HepG2 (cell line): ENCODE results near the gene MYCBPAP. TPM values are rescaled to one million over a fixed set of nuclear protein-coding genes. Genes with fewer than 3 reads are reported as not detected.

Source experiments
- ATAC-seq: fragments of 200-7000 bp; cut with Tn5 transposase; 3 replicates; pipeline ENCODE4 v1.9.1; 2020; ENCODE audit warnings: mild to moderate bottlenecking, moderate library complexity
- BruUV-seq: library from RNA; stranded (reverse); fragments of 400-500 nt; replicated peaks from 2 replicates; lab custom pipeline; 2021; lab: Mats Ljungman, UMichigan
- CTCF ChIA-PET: fragments of 300-600 bp; formaldehyde crosslinking; extraction: SDS; loops from one replicate; lab custom pipeline; 2021; ENCODE audit warnings: low total read pairs, inconsistent platforms, low intra/inter-chr PET ratio; lab: Yijun Ruan, JAX
- POLR2A ChIA-PET: fragments of 350-600 bp; sonication (Branson Sonifier 250); formaldehyde crosslinking; loops from one replicate; lab custom pipeline; 2020; ENCODE audit warnings: antibody characterized with exemption, inconsistent platforms; lab: Yijun Ruan, JAX
- DNase-seq: peaks from one replicate; pipeline ENCODE4 v3.0.0-alpha.2; 2015; ENCODE audit warnings: low spot score
- FAIRE-seq: peaks from 3 replicates; lab custom pipeline; 2011; peaks lifted over from hg19 to GRCh38; lab: Jason Lieb, UNC
- H2AFZ ChIP-seq: one replicate; pipeline ENCODE4 v1.6.1; 2011; ENCODE audit warnings: low read length, inconsistent platforms
- H3K27ac ChIP-seq: fragments of 300-600 bp; 3 replicates; pipeline ENCODE4 v1.8.0; 2011; ENCODE audit warnings: mixed run types, mild to moderate bottlenecking, mixed read lengths, low read length, inconsistent platforms; ENCODE audit not compliant: insufficient read depth; ENCODE audit errors: extremely low read length
- H3K27me3 ChIP-seq, 2 experiments: fragments of 200-600 bp in 1 of 2; 2 replicates in 1 of 2; 3 replicates in 1 of 2; pipeline versions ENCODE4 v1.6.0 to v1.8.0; 2011; ENCODE audit warnings: low read length in 2 of 2, mild to moderate bottlenecking in 2 of 2, moderate library complexity in 2 of 2, inconsistent platforms in 1 of 2; ENCODE audit not compliant: insufficient read depth in 2 of 2, control insufficient read depth in 1 of 2
- H3K36me3 ChIP-seq, 2 experiments: fragments of 200-600 bp in 1 of 2; replicated peaks in 1 of 2; 2 replicates in 1 of 2; 3 replicates in 1 of 2; pipeline versions ENCODE4 v1.5.1 to v1.8.0; 2011; ENCODE audit warnings: low read length in 2 of 2, inconsistent platforms in 1 of 2; ENCODE audit not compliant: insufficient read depth in 2 of 2, control insufficient read depth in 1 of 2
- H3K4me1 ChIP-seq: 2 replicates; pipeline ENCODE4 v1.5.1; 2012; ENCODE audit warnings: low read length, inconsistent platforms; ENCODE audit not compliant: insufficient read depth
- H3K4me2 ChIP-seq: 2 replicates; pipeline ENCODE4 v1.6.0; 2011; ENCODE audit warnings: low read depth, low read length, inconsistent platforms
- H3K4me3 ChIP-seq, 3 experiments: fragments of 200-600 bp in 1 of 3; sonication (generic), shearing (Covaris generic) in 1 of 3; replicated peaks in 1 of 3; 2 replicates each; pipeline ENCODE4 v1.5.1; 2011 to 2016; ENCODE audit warnings: low read length in 3 of 3, inconsistent platforms in 2 of 3, low read depth in 2 of 3, mild to moderate bottlenecking in 2 of 3, control low read depth in 1 of 3, mixed read lengths in 1 of 3; ENCODE audit not compliant: insufficient read depth in 1 of 3
- H3K79me2 ChIP-seq: one replicate; pipeline ENCODE4 v1.6.1; 2011; ENCODE audit warnings: low read length, inconsistent platforms; ENCODE audit not compliant: insufficient read depth
- H3K9ac ChIP-seq: 2 replicates; pipeline ENCODE4 v1.6.0; 2011; ENCODE audit warnings: mild to moderate bottlenecking, low read depth, low read length, inconsistent platforms; ENCODE audit not compliant: insufficient read depth
- H3K9me3 ChIP-seq: 2 replicates; pipeline ENCODE4 v1.5.1; 2012; ENCODE audit warnings: mild to moderate bottlenecking, low read length
- H4K20me1 ChIP-seq: 2 replicates; pipeline ENCODE4 v1.6.0; 2011; ENCODE audit warnings: inconsistent platforms, mild to moderate bottlenecking, low read length, moderate library complexity; ENCODE audit not compliant: insufficient read depth
- DMAP1 ChIP-seq: IDR thresholded peaks from 2 replicates; pipeline ENCODE4 v1.6.1; 2016
- HOXA5 ChIP-seq: sonication (generic); formaldehyde crosslinking; IDR thresholded peaks from 2 replicates; pipeline ENCODE4 v1.4.0; 2020; ENCODE audit warnings: missing genetic modification reagents
- NFKBIZ ChIP-seq: IDR thresholded peaks from 2 replicates; pipeline ENCODE4 v1.6.1; 2018; ENCODE audit warnings: missing genetic modification reagents, missing compliant biosample characterization
- STAG1 ChIP-seq: sonication (generic); formaldehyde crosslinking; IDR thresholded peaks from 2 replicates; pipeline ENCODE4 v1.4.0; 2020; ENCODE audit warnings: missing genetic modification reagents
- TSC22D2 ChIP-seq: sonication (generic); formaldehyde crosslinking; IDR thresholded peaks from 2 replicates; pipeline ENCODE4 v1.5.1; 2020; ENCODE audit warnings: missing genetic modification reagents, mild to moderate bottlenecking, borderline replicate concordance
- ZFP36L2 ChIP-seq: sonication (generic); formaldehyde crosslinking; IDR thresholded peaks from 2 replicates; pipeline ENCODE4 v1.4.0; 2020; ENCODE audit warnings: missing genetic modification reagents
- ZKSCAN5 ChIP-seq: sonication (generic); formaldehyde crosslinking; IDR thresholded peaks from 2 replicates; pipeline ENCODE4 v1.5.1; 2020; ENCODE audit warnings: mild to moderate bottlenecking, missing genetic modification reagents
- ZNF574 ChIP-seq: sonication (generic); formaldehyde crosslinking; IDR thresholded peaks from 2 replicates; pipeline ENCODE4 v1.4.0; 2020; ENCODE audit warnings: missing genetic modification reagents
- WGBS: methylation state at CpG from one replicate; pipeline ENCODE4 v1.1.6; 2017; ENCODE audit warnings: low lambda C conversion rate; 5-methylcytosine and 5-hydroxymethylcytosine counted together
- in situ Hi-C: cut with HindIII; loops from 2 replicates; pipeline ENCODE4 v1.10.0; 2017; ENCODE audit warnings: low pct_unique_long_range_greater_than_20kb; ENCODE audit not compliant: extremely low pct_ligation_motif_present
- intact Hi-C: fragments of 100-400 bp; cut with micrococcal nuclease; formaldehyde crosslinking; loops from one replicate; pipeline ENCODE4 v1.10.0; 2022; ENCODE audit not compliant: unreplicated experiment
- polyA plus RNA-seq, 8 experiments: library from polyadenylated mRNA; depleted of rRNA in 3 of 8; stranded (reverse) in 7 of 8; unstranded in 1 of 8; fragments of >200 nt; fragmentation: Illumina TruSeq in 4 of 8; extraction: Trizol in 4 of 8; gene quantifications; 2 replicates each; pipeline versions ENCODE4 v1.2.1 to v1.2.3, GENCODE V29; 2011 to 2016; ENCODE audit warnings: low read depth in 4 of 8, missing spikeins in 1 of 8, mixed read lengths in 1 of 8; ENCODE audit not compliant: insufficient read depth in 1 of 8
- total RNA-seq, 5 experiments: library from RNA; depleted of rRNA; stranded (reverse); fragments of >200 nt; fragmentation: Illumina TruSeq; extraction: Trizol; gene quantifications; 2 replicates each; pipeline ENCODE4 v1.2.3, GENCODE V29; 2016; ENCODE audit warnings: low read depth in 1 of 5

MYCBPAP gene
- total and polyA plus RNA-seq, 2 of the 13 experiments (the other 11 are each of a cell fraction or from before 2014, with no cell fraction given): 0.22 to 0.24 TPM

GRCh38 chr17:50568659-50569058 is 60.4 kb downstream of the MYCBPAP start:
- H2AFZ ChIP-seq: no peak overlapping the region
- DNase-seq (no peak), FAIRE-seq (no peak), ATAC-seq (no peak)
- no peak overlapping the region for H3K9ac ChIP-seq
- in situ Hi-C loops: no loop called here
- TF ChIP-seq HOXA5 (CRISPR knock-in tag) (no peak), TSC22D2 (CRISPR knock-in tag) (no peak), ZFP36L2 (CRISPR knock-in tag) (no peak), DMAP1 (CRISPR knock-in tag) (no peak), ZNF574 (no peak), NFKBIZ (CRISPR knock-in tag) (no peak), ZKSCAN5 (CRISPR knock-in tag) (no peak), STAG1 (CRISPR knock-in tag) (no peak)
- no peaks in the 10 kb centered on the region for H3K4me1 ChIP-seq
- ChIA-PET CTCF (no interaction called here), POLR2A (no interaction called here)
- H3K36me3 ChIP-seq: no peaks in the 10 kb centered on the region
- peaks cover 23 to 93% of the 10 kb centered on the region in 2 experiments for H3K27me3 ChIP-seq
- H3K4me3 ChIP-seq: no peak overlapping the region
- no peak overlapping the region for H3K27ac ChIP-seq
- no TSS peak for BruUV-seq
- no peaks in the 10 kb centered on the region for H3K9me3 ChIP-seq
- H3K79me2 ChIP-seq: no peaks in the 10 kb centered on the region
- H4K20me1 ChIP-seq: no peaks in the 10 kb centered on the region
- no peak overlapping the region for H3K4me2 ChIP-seq
- 64% methylated on average over 12 of the region's 12 CpGs for WGBS
- intact Hi-C loops: no loop called here
